GM19099 (cell line): ENCODE results near the gene TCEANC2.

Experiments used
- POLR2A ChIP-seq: IDR thresholded peaks from 3 replicates; pipeline ENCODE4 v1.6.1; 2011; ENCODE audit warnings: low read depth; ENCODE audit not compliant: insufficient read length; ENCODE audit errors: extremely low read depth

TCEANC2 gene

GRCh38 chr1:54024358-54024757, 29.1 kb upstream of the TCEANC2 start:
- TF ChIP-seq POLR2A: no peak

- TF ChIP-seq POLR2A: no peak
Measured at GRCh38 chr1:54027848-54028247, 25.6 kb upstream of the TCEANC2 start.

- no peak for TF ChIP-seq POLR2A
Measured at GRCh38 chr1:54028306-54029251, 24.8 kb upstream of the TCEANC2 start.

GRCh38 chr1:54037476-54037875, 15.9 kb upstream of the TCEANC2 start:
- no peak for TF ChIP-seq POLR2A

GRCh38 chr1:54041806-54042205, 11.6 kb upstream of the TCEANC2 start:
- no peak for TF ChIP-seq POLR2A

- TF ChIP-seq POLR2A: no peak
Measured at GRCh38 chr1:54045496-54045895, 7.9 kb upstream of the TCEANC2 start.

- TF ChIP-seq POLR2A: no peak
Measured at GRCh38 chr1:54046671-54047383, 6.6 kb upstream of the TCEANC2 start.

- TF ChIP-seq POLR2A: no peak
Measured at GRCh38 chr1:54047384-54048305, 5.8 kb upstream of the TCEANC2 start.

- TF ChIP-seq POLR2A: no peak
Measured at GRCh38 chr1:54051933-54052430, 1.4 kb upstream of the TCEANC2 start.

- TF ChIP-seq POLR2A: no peak
Measured at GRCh38 chr1:54052431-54052933, 926 bp upstream of the TCEANC2 start.

GRCh38 chr1:54053745-54054437, 483 bp downstream of the TCEANC2 start:
- TF ChIP-seq POLR2A: no peak

- TF ChIP-seq POLR2A: no peak
Measured at GRCh38 chr1:54054438-54054749, 986 bp downstream of the TCEANC2 start.

- no peak for TF ChIP-seq POLR2A
Measured at GRCh38 chr1:54064299-54064698, 10.9 kb downstream of the TCEANC2 start.

GRCh38 chr1:54069791-54070170, 16.4 kb downstream of the TCEANC2 start:
- TF ChIP-seq POLR2A: no peak
